MM.1S (cell line): ENCODE measurements around the gene WDR19.

ENCODE experiments used
- DNase-seq: peaks from one replicate; pipeline ENCODE4 v3.0.0-alpha.2; 2015
- H2AFZ ChIP-seq: fragments of 300-600 bp; sonication (generic); 2 replicates; pipeline ENCODE4 v1.6.0; 2016; ENCODE audit warnings: antibody characterized with exemption, low read length
- H3F3A ChIP-seq: fragments of 300-600 bp; sonication (generic); 2 replicates; pipeline ENCODE4 v1.6.1; 2016; ENCODE audit warnings: mild to moderate bottlenecking, antibody characterized with exemption, low read length, moderate library complexity, mixed read lengths; ENCODE audit not compliant: insufficient read depth
- H3K27ac ChIP-seq: fragments of 300-600 bp; sonication (generic); 2 replicates; pipeline ENCODE4 v1.5.1; 2016; ENCODE audit warnings: mild to moderate bottlenecking, low read length
- H3K27me3 ChIP-seq: fragments of 300-600 bp; sonication (generic); replicated peaks from 2 replicates; pipeline ENCODE4 v1.6.0; 2016; ENCODE audit warnings: low read length; ENCODE audit not compliant: insufficient read depth
- H3K36me3 ChIP-seq: fragments of 300-600 bp; sonication (generic); replicated peaks from 2 replicates; pipeline ENCODE4 v1.6.1; 2016; ENCODE audit warnings: mild to moderate bottlenecking, low read length, mixed read lengths; ENCODE audit not compliant: insufficient read depth
- H3K4me1 ChIP-seq: fragments of 300-600 bp; sonication (generic); 2 replicates; pipeline ENCODE4 v1.6.1; 2016; ENCODE audit warnings: low read length, mixed read lengths
- H3K4me2 ChIP-seq: fragments of 300-600 bp; sonication (generic); 2 replicates; pipeline ENCODE4 v1.6.0; 2016; ENCODE audit warnings: low read depth, low read length
- H3K4me3 ChIP-seq: fragments of 300-600 bp; sonication (generic); 2 replicates; pipeline ENCODE4 v1.5.1; 2016; ENCODE audit warnings: low read length, mixed read lengths
- H3K79me2 ChIP-seq: fragments of 300-600 bp; sonication (generic); 2 replicates; pipeline ENCODE4 v1.6.1; 2016; ENCODE audit warnings: mixed run types, low read length, mixed read lengths
- H3K9ac ChIP-seq: fragments of 300-600 bp; sonication (generic); 2 replicates; pipeline ENCODE4 v1.6.1; 2016; ENCODE audit warnings: low read length, mixed read lengths
- H3K9me2 ChIP-seq: fragments of 300-600 bp; sonication (generic); replicated peaks from 2 replicates; pipeline ENCODE4 v1.6.1; 2016; ENCODE audit warnings: mild to moderate bottlenecking, low read length, mixed read lengths; ENCODE audit not compliant: insufficient read depth
- H3K9me3 ChIP-seq: fragments of 300-600 bp; sonication (generic); replicated peaks from 2 replicates; pipeline ENCODE4 v1.6.1; 2016; ENCODE audit warnings: mild to moderate bottlenecking, low read length, mixed read lengths; ENCODE audit not compliant: insufficient read depth
- H4K20me1 ChIP-seq: fragments of 300-600 bp; sonication (generic); 2 replicates; pipeline ENCODE4 v1.6.1; 2016; ENCODE audit warnings: mild to moderate bottlenecking, low read length, moderate library complexity, mixed read lengths; ENCODE audit not compliant: insufficient read depth
- CTCF ChIP-seq: fragments of 300-600 bp; sonication (generic); IDR thresholded peaks from 2 replicates; pipeline ENCODE4 v1.5.1; 2016; ENCODE audit warnings: antibody characterized with exemption, low read length, mixed read lengths
- EZH2 ChIP-seq: fragments of 300-600 bp; sonication (generic); optimal IDR thresholded peaks from 2 replicates; pipeline ENCODE3; 2017; ENCODE audit warnings: low read depth, mild to moderate bottlenecking, antibody characterized with exemption, low read length, mixed read lengths
- EZH2phosphoT487 ChIP-seq: fragments of 300-600 bp; sonication (generic); IDR thresholded peaks from 2 replicates; pipeline ENCODE4 v1.6.1; 2018; ENCODE audit warnings: antibody characterized with exemption, low read length

Gene WDR19

GRCh38 chr4:39233114-39233513 is 50.8 kb downstream of the WDR19 start:
- DNase-seq = no peak
- H4K20me1 ChIP-seq = no peaks in the 10 kb centered on the region
- TF ChIP-seq CTCF (no peak), EZH2 (no peak), EZH2phosphoT487 (no peak)
- no peak overlapping the region for H3K27ac ChIP-seq
- no peak overlapping the region for H2AFZ ChIP-seq
- no peaks in the 10 kb centered on the region for H3K9me2 ChIP-seq
- H3K27me3 ChIP-seq = no peaks in the 10 kb centered on the region
- no peaks in the 10 kb centered on the region for H3K79me2 ChIP-seq
- H3K36me3 ChIP-seq = no peaks in the 10 kb centered on the region
- no peak overlapping the region for H3K4me3 ChIP-seq
- H3K4me1 ChIP-seq = no peaks in the 10 kb centered on the region
- H3K4me2 ChIP-seq = no peak overlapping the region
- no peaks in the 10 kb centered on the region for H3K9me3 ChIP-seq
- no peaks in the 10 kb centered on the region for H3F3A ChIP-seq
- no peak overlapping the region for H3K9ac ChIP-seq

GRCh38 chr4:39233783-39234182 is 51.5 kb downstream of the WDR19 start:
- Histone ChIP-seq H3K9me2 (no peaks in the 10 kb centered on the region), H3K9ac (no peak overlapping the region), H3K4me2 (no peak overlapping the region), H3K9me3 (no peaks in the 10 kb centered on the region), H3K36me3 (no peaks in the 10 kb centered on the region), H3K27ac (no peak overlapping the region), H2AFZ (no peak overlapping the region), H3K4me3 (no peak overlapping the region), H3K4me1 (no peaks in the 10 kb centered on the region), H4K20me1 (no peaks in the 10 kb centered on the region), H3K27me3 (no peaks in the 10 kb centered on the region), H3F3A (no peaks in the 10 kb centered on the region), H3K79me2 (no peaks in the 10 kb centered on the region)
- TF ChIP-seq EZH2 = no peak
- no peak for TF ChIP-seq CTCF
- no peak for TF ChIP-seq EZH2phosphoT487
- DNase-seq = no peak

- Histone ChIP-seq H3K36me3 (no peaks in the 10 kb centered on the region), H2AFZ (no peak overlapping the region), H3K4me3 (no peak overlapping the region), H3K27ac (no peak overlapping the region), H3K9ac (no peak overlapping the region), H3K9me3 (no peaks in the 10 kb centered on the region), H3F3A (no peaks in the 10 kb centered on the region), H3K9me2 (no peaks in the 10 kb centered on the region), H3K4me2 (no peak overlapping the region), H3K27me3 (no peaks in the 10 kb centered on the region), H3K4me1 (no peaks in the 10 kb centered on the region), H3K79me2 (no peaks in the 10 kb centered on the region), H4K20me1 (no peaks in the 10 kb centered on the region)
- no peak for DNase-seq
- TF ChIP-seq CTCF = no peak
- no peak for TF ChIP-seq EZH2phosphoT487
- TF ChIP-seq EZH2 = no peak
These were observed 52.7 kb downstream of the WDR19 start for GRCh38 chr4:39235021-39235420.
